B cell (primary cell): ENCODE results near the gene CCR6. TPM values are rescaled to one million over a fixed set of nuclear protein-coding genes. Genes with fewer than 3 reads are reported as not detected.

Experiments
- polyA plus RNA-seq: library from polyadenylated mRNA; depleted of rRNA; stranded (reverse); fragments of >200 nt; gene quantifications from 2 replicates; pipeline ENCODE4 v1.2.3, GENCODE V29; 2012
- total RNA-seq, 2 donors: library from RNA; stranded (reverse); fragments of 120-200 nt in 1 of 2; gene quantifications; 1 replicate in 1 of 2; 2 replicates in 1 of 2; pipeline versions ENCODE4 v1.2.3 to v1.2.4, GENCODE V29; 2013 to 2022

CCR6 gene
- total and polyA plus RNA-seq, 2 donors (not counting 1 experiment from before 2014, with no cell fraction given) = 18.2 to 30.9 TPM

Other genes with a start within 250 kb of the CCR6 start
- 293 and 302 TPM in 2 replicates for gene RNASET2, start 166.5 kb upstream of the CCR6 start, total RNA-seq
- 330 and 461 TPM in 2 replicates for gene RNASET2, start 166.5 kb upstream of the CCR6 start, polyA plus RNA-seq
- 33.7 and 39.7 TPM in 2 replicates for gene CEP43, start 123.7 kb upstream of the CCR6 start, total RNA-seq
- 10.1 and 17.1 TPM in 2 replicates for gene CEP43, start 123.7 kb upstream of the CCR6 start, polyA plus RNA-seq
- gene GPR31, start 34.9 kb downstream of the CCR6 start, total RNA-seq = not detected in 2 replicates
- gene GPR31, start 34.9 kb downstream of the CCR6 start, polyA plus RNA-seq = not detected in 2 replicates
- not detected in 2 replicates for gene UNC93A, start 168.2 kb downstream of the CCR6 start, total RNA-seq
- not detected in 2 replicates for gene UNC93A, start 168.2 kb downstream of the CCR6 start, polyA plus RNA-seq
- not detected in 2 replicates for gene TTLL2, start 202.0 kb downstream of the CCR6 start, total RNA-seq
- not detected in 2 replicates for gene TTLL2, start 202.0 kb downstream of the CCR6 start, polyA plus RNA-seq